HL-60 (cell line): ENCODE measurements around the gene MOXD1.

Experiments used
- CTCF ChIP-seq: IDR thresholded peaks from one replicate; pipeline ENCODE4 v1.5.1; 2011; ENCODE audit warnings: low read length, control low read depth, inconsistent platforms; ENCODE audit not compliant: insufficient read depth
- POLR2AphosphoS5 ChIP-seq: IDR thresholded peaks from 2 replicates; pipeline ENCODE4 v1.6.1; 2012; ENCODE audit warnings: low read depth
- REST ChIP-seq: IDR thresholded peaks from 2 replicates; pipeline ENCODE4 v1.6.1; 2012; ENCODE audit warnings: low read depth; ENCODE audit not compliant: insufficient replicate concordance

- TF ChIP-seq POLR2AphosphoS5 (no peak), CTCF (no peak), REST (no peak)
These were observed 86.8 kb downstream of the MOXD1 start for GRCh38 chr6:132314432-132314831.
